Testis (tissue), 3 donors: ENCODE data around the gene DDX31. TPM values are rescaled to one million over a fixed set of nuclear protein-coding genes. Genes with fewer than 3 reads are reported as not detected.

ENCODE experiments used
- DNase-seq: peaks from one replicate; pipeline ENCODE4 v3.0.0-alpha.2; 2019
- H3K27ac ChIP-seq, 2 donors: fragments of 200-600 bp; sonication (generic); one replicate each; pipeline ENCODE4 v1.5.1; 2019
- H3K27me3 ChIP-seq: fragments of 200-600 bp; sonication (generic); one replicate; pipeline ENCODE4 v1.5.1; 2019
- H3K36me3 ChIP-seq: fragments of 200-600 bp; sonication (generic); one replicate; pipeline ENCODE4 v1.5.1; 2017; ENCODE audit warnings: low read depth; ENCODE audit errors: missing control alignments
- H3K4me1 ChIP-seq: fragments of 200-600 bp; sonication (generic); one replicate; pipeline ENCODE4 v1.5.1; 2019
- H3K4me3 ChIP-seq, 2 donors: fragments of 200-600 bp; sonication (generic); one replicate each; pipeline ENCODE4 v1.5.1; 2017 to 2019
- H3K9me3 ChIP-seq: fragments of 200-600 bp; sonication (generic); one replicate; pipeline ENCODE4 v1.5.1; 2017
- CTCF ChIP-seq, 3 experiments: fragments of 450-650 bp in 2 of 3; fragments of 200-600 bp in 1 of 3; sonication (generic) in 1 of 3; IDR thresholded peaks; one replicate each; pipeline ENCODE4 v1.5.1; 2016 to 2019; ENCODE audit warnings: antibody characterized with exemption in 3 of 3, mild to moderate bottlenecking in 2 of 3, moderate library complexity in 1 of 3
- POLR2A ChIP-seq: fragments of 450-650 bp; IDR thresholded peaks from one replicate; pipeline ENCODE4 v1.6.1; 2017; ENCODE audit warnings: antibody characterized with exemption, mild to moderate bottlenecking, moderate library complexity
- WGBS, 2 donors: methylation state at CpG; one replicate each; pipeline ENCODE4 v1.1.5; 2018; 5-methylcytosine and 5-hydroxymethylcytosine counted together
- intact Hi-C: fragments of 100-400 bp; cut with DNase I; formaldehyde crosslinking; loops from one replicate; pipeline ENCODE4 v1.15.1; 2023; ENCODE audit warnings: low total_unique reads
- polyA plus RNA-seq: library from polyadenylated mRNA; stranded (reverse); fragments of 350-450 nt; fragmentation: Illumina TruSeq; extraction: RNeasy Lipid Tissue Mini Kit (QIAGEN cat#74804); gene quantifications from one replicate; pipeline ENCODE4 v1.2.3, GENCODE V29; 2014; ENCODE audit warnings: low read depth, low replicate concordance; ENCODE audit not compliant: insufficient read depth
- total RNA-seq, 2 donors: library from RNA; depleted of rRNA; stranded (reverse); fragments of >200 nt; gene quantifications; one replicate each; pipeline ENCODE4 v1.2.3, GENCODE V29; 2016

Gene DDX31
- total and polyA plus RNA-seq, 3 donors from 2014 or later = 17.9 to 24.2 (median 21.1) TPM

- H3K9me3 ChIP-seq = no peaks in the 10 kb centered on the region
- intact Hi-C loops = no loop called here
Measured at GRCh38 chr9:132644251-132644650, 25.5 kb downstream of the DDX31 start.

GRCh38 chr9:132641216-132641615 is 28.6 kb downstream of the DDX31 start:
- WGBS, 2 donors = 65 to 70% methylated on average over 4 of the region's 4 CpGs
- Histone ChIP-seq H3K36me3 (no peaks in the 10 kb centered on the region), H3K27me3 (no peaks in the 10 kb centered on the region), H3K9me3 (no peaks in the 10 kb centered on the region), H3K27ac (no peak overlapping the region), H3K4me1 (no peaks in the 10 kb centered on the region), H3K4me3 (no peak overlapping the region)
- TF ChIP-seq CTCF (IDR thresholded peaks at IDR 0.05) (no peak), POLR2A (no peak)
- no peak for DNase-seq
- intact Hi-C loops = no loop called here

More at GRCh38 chr9:132644251-132644650, 25.5 kb downstream of the DDX31 start:
- 92 to 96% methylated on average over 3 of the region's 3 CpGs for WGBS, 2 donors
- DNase-seq = no peak
- TF ChIP-seq CTCF (IDR thresholded peaks at IDR 0.05) (no peak), POLR2A (no peak)
- Histone ChIP-seq H3K36me3 (no peaks in the 10 kb centered on the region), H3K4me3 (no peak overlapping the region), H3K27ac (no peak overlapping the region), H3K4me1 (no peaks in the 10 kb centered on the region), H3K27me3 (no peaks in the 10 kb centered on the region)

- no peak for DNase-seq
- TF ChIP-seq POLR2A (no peak), CTCF (IDR thresholded peaks at IDR 0.05) (no peak)
- H3K9me3 ChIP-seq = no peaks in the 10 kb centered on the region
- intact Hi-C loops = no loop called here
- no peak overlapping the region for H3K4me3 ChIP-seq
- WGBS, 2 donors = 58 to 72% methylated on average over 5 of the region's 5 CpGs
- no peaks in the 10 kb centered on the region for H3K36me3 ChIP-seq
- H3K27me3 ChIP-seq = no peaks in the 10 kb centered on the region
- no peaks in the 10 kb centered on the region for H3K4me1 ChIP-seq
- H3K27ac ChIP-seq = no peak overlapping the region
Measured at GRCh38 chr9:132639322-132639721, 30.5 kb downstream of the DDX31 start.

GRCh38 chr9:132638240-132638639 is 31.5 kb downstream of the DDX31 start:
- WGBS, 2 donors = 91 to 94% methylated on average over 5 of the region's 5 CpGs
- no peak for DNase-seq
- intact Hi-C loops = no loop called here
- TF ChIP-seq CTCF (IDR thresholded peaks at IDR 0.05) = no peak
- no peak for TF ChIP-seq POLR2A
- Histone ChIP-seq H3K9me3 (no peaks in the 10 kb centered on the region), H3K27me3 (no peaks in the 10 kb centered on the region), H3K36me3 (no peaks in the 10 kb centered on the region), H3K4me3 (no peak overlapping the region), H3K27ac (no peak overlapping the region), H3K4me1 (no peaks in the 10 kb centered on the region)

GRCh38 chr9:132637801-132638200 is 32.0 kb downstream of the DDX31 start:
- Histone ChIP-seq H3K4me3 (no peak overlapping the region), H3K36me3 (no peaks in the 10 kb centered on the region), H3K27ac (no peak overlapping the region), H3K27me3 (no peaks in the 10 kb centered on the region), H3K4me1 (no peaks in the 10 kb centered on the region), H3K9me3 (no peaks in the 10 kb centered on the region)
- WGBS, 2 donors = 90% methylated on average over 12 of the region's 12 CpGs
- DNase-seq = no peak
- intact Hi-C loops = no loop called here
- TF ChIP-seq POLR2A = no peak
- no peak for TF ChIP-seq CTCF (IDR thresholded peaks at IDR 0.05)
